HCT116 (cell line): ENCODE results near the gene CHRNB2. TPM values are rescaled to one million over a fixed set of nuclear protein-coding genes. Genes with fewer than 3 reads are reported as not detected.

ENCODE experiments used
- ATAC-seq: fragments of 200-7000 bp; cut with Tn5 transposase; 2 replicates; pipeline ENCODE4 v1.9.1; 2020; ENCODE audit warnings: mild to moderate bottlenecking, moderate library complexity
- BruUV-seq: library from RNA; stranded (reverse); fragments of 400-500 nt; replicated peaks from 2 replicates; lab custom pipeline; 2021; lab: Mats Ljungman, UMichigan
- CTCF ChIA-PET: fragments of 300-600 bp; sonication (Branson Sonifier 250); formaldehyde crosslinking; loops from one replicate; lab custom pipeline; 2021; ENCODE audit warnings: antibody characterized with exemption; lab: Charles Lee
- POLR2A ChIA-PET: fragments of 300-600, 350-600 bp; sonication (Branson Sonifier 250); formaldehyde crosslinking; loops from one replicate; lab custom pipeline; 2021; ENCODE audit warnings: antibody characterized with exemption; lab: Charles Lee
- RAD21 ChIA-PET, 2 experiments: fragments of 300-600 bp; sonication (Branson Sonifier 250); formaldehyde crosslinking; loops; one replicate each; lab custom pipeline; 2023; ENCODE audit warnings: low total read pairs in 2 of 2; ENCODE audit not compliant: uncharacterized antibody in 2 of 2, unreplicated experiment in 2 of 2, low non-redundant PET in 1 of 2; lab: Charles Lee
- DNase-seq: peaks from one replicate; pipeline ENCODE4 v3.0.0-alpha.2; 2010; ENCODE audit warnings: low read depth, low spot score
- H2AFZ ChIP-seq: fragments of 200-600 bp; shearing (Covaris generic), sonication (generic); 2 replicates; pipeline ENCODE4 v1.6.1; 2017; ENCODE audit warnings: low read depth, mixed run types, mixed read lengths, antibody characterized with exemption, low read length; ENCODE audit not compliant: poor library complexity, severe bottlenecking
- H3K27ac ChIP-seq: 2 replicates; pipeline ENCODE4 v1.5.1; 2012; ENCODE audit warnings: low read depth, low read length
- H3K27me3 ChIP-seq: fragments of 200-600 bp; sonication (generic); 2 replicates; pipeline ENCODE4 v1.6.1; 2016; ENCODE audit warnings: mixed run types, low read length, mixed read lengths; ENCODE audit not compliant: insufficient read depth
- H3K36me3 ChIP-seq, 2 experiments: fragments of 200-500 bp in 1 of 2; fragments of 200-600 bp in 1 of 2; sonication (Bioruptor generic) in 1 of 2; sonication (generic) in 1 of 2; 2 replicates each; pipeline versions ENCODE4 v1.5.1 to v1.6.1; 2014 to 2016; ENCODE audit warnings: low read length in 2 of 2, inconsistent platforms in 1 of 2, mixed read lengths in 1 of 2, mixed run types in 1 of 2; ENCODE audit not compliant: insufficient read depth in 2 of 2, control insufficient read depth in 1 of 2
- H3K4me1 ChIP-seq, 2 experiments: fragments of 200-600 bp in 1 of 2; sonication (generic) in 1 of 2; 2 replicates each; pipeline versions ENCODE4 v1.5.1 to v1.6.1; 2012 to 2017; ENCODE audit warnings: low read length in 2 of 2, inconsistent platforms in 1 of 2, mild to moderate bottlenecking in 1 of 2, mixed read lengths in 1 of 2, mixed run types in 1 of 2, moderate library complexity in 1 of 2; ENCODE audit not compliant: insufficient read depth in 2 of 2, control insufficient read depth in 1 of 2
- H3K4me2 ChIP-seq: fragments of 200-600 bp; sonication (generic); 2 replicates; pipeline ENCODE4 v1.6.1; 2017; ENCODE audit warnings: mixed run types, low read length, mixed read lengths
- H3K4me3 ChIP-seq, 2 experiments: fragments of 200-600 bp in 1 of 2; sonication (generic) in 1 of 2; replicated peaks in 1 of 2; 2 replicates each; pipeline ENCODE4 v1.5.1; 2011 to 2016; ENCODE audit warnings: low read length in 2 of 2, control low read depth in 1 of 2, low read depth in 1 of 2, mild to moderate bottlenecking in 1 of 2, mixed read lengths in 1 of 2, mixed run types in 1 of 2
- H3K79me2 ChIP-seq: fragments of 200-600 bp; sonication (generic); 2 replicates; pipeline ENCODE4 v1.6.1; 2017; ENCODE audit warnings: mild to moderate bottlenecking, mixed run types, low read length, moderate library complexity, mixed read lengths; ENCODE audit not compliant: insufficient read depth
- H3K9ac ChIP-seq: fragments of 200-600 bp; sonication (generic); 2 replicates; pipeline ENCODE4 v1.6.1; 2016; ENCODE audit warnings: low read length, mixed read lengths
- H3K9me2 ChIP-seq: fragments of 200-600 bp; sonication (generic), shearing (Covaris generic); 2 replicates; pipeline ENCODE4 v1.6.1; 2017; ENCODE audit warnings: mixed run types, mild to moderate bottlenecking, moderate library complexity; ENCODE audit not compliant: insufficient read depth
- H3K9me3 ChIP-seq, 2 experiments: fragments of 200-500 bp in 1 of 2; fragments of 200-600 bp in 1 of 2; sonication (Bioruptor generic) in 1 of 2; sonication (generic) in 1 of 2; 2 replicates each; pipeline ENCODE4 v1.6.1; 2014 to 2017; ENCODE audit warnings: low read length in 2 of 2, mixed read lengths in 2 of 2, inconsistent platforms in 1 of 2, low read depth in 1 of 2, mild to moderate bottlenecking in 1 of 2, mixed run types in 1 of 2, moderate library complexity in 1 of 2; ENCODE audit not compliant: control insufficient read depth in 1 of 2, insufficient read depth in 1 of 2
- H4K20me1 ChIP-seq: fragments of 200-600 bp; sonication (generic), shearing (Covaris generic); 2 replicates; pipeline ENCODE4 v1.6.1; 2017; ENCODE audit warnings: mixed run types, mild to moderate bottlenecking, moderate library complexity; ENCODE audit not compliant: insufficient read depth
- CBX3 ChIP-seq: IDR thresholded peaks from 2 replicates; pipeline ENCODE4 v1.6.1; 2012; ENCODE audit warnings: low read depth
- CEBPB ChIP-seq: IDR thresholded peaks from 2 replicates; pipeline ENCODE4 v1.6.1; 2012; ENCODE audit warnings: low read depth
- JUND ChIP-seq: IDR thresholded peaks from 2 replicates; pipeline ENCODE4 v1.6.1; 2012
- POLR2AphosphoS5 ChIP-seq: IDR thresholded peaks from 2 replicates; pipeline ENCODE4 v1.6.1; 2011; ENCODE audit warnings: mild to moderate bottlenecking, low read depth, low read length, moderate library complexity
- TCF7L2 ChIP-seq: IDR thresholded peaks from 2 replicates; pipeline ENCODE4 v1.7.0; 2011; ENCODE audit warnings: borderline replicate concordance, inconsistent platforms; ENCODE audit not compliant: insufficient read depth, insufficient read length; ENCODE audit errors: extremely low read depth
- ZNF274 ChIP-seq: fragments of 200-500 bp; sonication (Bioruptor generic); IDR thresholded peaks from 2 replicates; pipeline ENCODE4 v1.6.1; 2014; ENCODE audit warnings: mild to moderate bottlenecking, low read depth, low read length, inconsistent platforms
- intact Hi-C: fragments of 100-400 bp; cut with micrococcal nuclease; formaldehyde crosslinking; loops from 2 replicates; pipeline ENCODE4 v1.10.0; 2022
- total RNA-seq: library from RNA; stranded (reverse); gene quantifications from one replicate; pipeline ENCODE4 v1.2.1, GENCODE V29; 2021; ENCODE audit not compliant: unreplicated experiment
- TF ChIP-seq, protein P1 (sequence below), 3 experiments: fragments of 200-600 bp in 1 of 3; sonication (generic) in 1 of 3; IDR thresholded peaks in 2 of 3; conservative IDR thresholded peaks in 1 of 3; 2 replicates each; pipeline ENCODE4 v1.5.1; 2012 to 2017; ENCODE audit warnings: low read depth in 2 of 3, low read length in 2 of 3, antibody characterized with exemption in 1 of 3, borderline replicate concordance in 1 of 3, control low read depth in 1 of 3, mild to moderate bottlenecking in 1 of 3, mixed read lengths in 1 of 3, mixed run types in 1 of 3, moderate library complexity in 1 of 3; ENCODE audit not compliant: insufficient read depth in 1 of 3

Gene CHRNB2
- total RNA-seq, 1 experiment from 2014 or later: not detected

DNA sequence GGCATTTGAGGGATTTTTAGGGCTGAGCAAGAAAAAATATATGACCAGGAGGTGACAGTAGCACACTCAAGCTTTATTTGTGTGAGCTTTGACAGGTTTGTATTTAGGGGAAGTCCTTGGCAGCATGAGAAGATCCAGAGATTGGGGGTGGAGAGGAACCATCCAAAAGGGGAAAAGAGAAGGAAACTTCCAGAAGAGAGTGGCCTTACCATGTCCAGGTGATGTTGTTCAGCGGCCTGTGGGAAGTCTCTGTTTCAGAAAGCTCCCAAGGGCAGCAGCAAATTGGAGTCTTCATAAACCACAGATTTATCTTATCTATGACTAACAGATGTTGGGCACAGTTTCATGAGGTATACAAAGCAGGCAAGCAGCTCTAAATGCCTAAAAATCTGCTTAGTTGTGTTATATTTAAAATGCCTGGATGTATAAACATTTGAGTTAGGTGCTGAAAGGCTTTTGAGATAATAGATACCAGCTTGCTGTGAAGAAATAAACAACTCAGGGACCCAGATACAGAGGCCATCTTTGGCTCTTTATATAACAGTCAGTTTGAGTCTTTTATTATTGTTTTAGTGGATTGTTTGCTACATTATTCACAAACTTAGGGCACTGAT, 61.6 kb downstream of the CHRNB2 start:
- ATAC-seq (no peak), DNase-seq (no peak)
- RAD21 ChIA-PET: no interaction called here
- Histone ChIP-seq H3K9me2 (no peaks in the 10 kb centered on the region), H4K20me1 (no peaks in the 10 kb centered on the region), H3K27ac (no peak overlapping the region), H3K27me3 (no peaks in the 10 kb centered on the region), H3K9ac (peak overlapping the region; percentile 87; the same call in 1 of the 2 replicates), H3K4me1 (peaks cover 4 to 17% of the 10 kb centered on the region in 2 experiments; a peak in 3 of 4 replicates), H3K4me3 (0 out of 4 replicates have a peak overlapping the region, but pooled peaks of 1 of the 2 experiments have one; percentile 88), H3K4me2 (peak overlapping the region; percentile 86; the same call in 1 of the 2 replicates), H2AFZ (no peak overlapping the region), H3K36me3 (0 out of 4 replicates have a peak, but pooled peaks cover 0 to 4% of the 10 kb centered on the region in 2 experiments), H3K79me2 (peaks cover 35% of the 10 kb centered on the region), H3K9me3 (no peaks in the 10 kb centered on the region)
- no TSS peak for BruUV-seq
- intact Hi-C loops: no loop called here
- TF ChIP-seq, protein P1, sequence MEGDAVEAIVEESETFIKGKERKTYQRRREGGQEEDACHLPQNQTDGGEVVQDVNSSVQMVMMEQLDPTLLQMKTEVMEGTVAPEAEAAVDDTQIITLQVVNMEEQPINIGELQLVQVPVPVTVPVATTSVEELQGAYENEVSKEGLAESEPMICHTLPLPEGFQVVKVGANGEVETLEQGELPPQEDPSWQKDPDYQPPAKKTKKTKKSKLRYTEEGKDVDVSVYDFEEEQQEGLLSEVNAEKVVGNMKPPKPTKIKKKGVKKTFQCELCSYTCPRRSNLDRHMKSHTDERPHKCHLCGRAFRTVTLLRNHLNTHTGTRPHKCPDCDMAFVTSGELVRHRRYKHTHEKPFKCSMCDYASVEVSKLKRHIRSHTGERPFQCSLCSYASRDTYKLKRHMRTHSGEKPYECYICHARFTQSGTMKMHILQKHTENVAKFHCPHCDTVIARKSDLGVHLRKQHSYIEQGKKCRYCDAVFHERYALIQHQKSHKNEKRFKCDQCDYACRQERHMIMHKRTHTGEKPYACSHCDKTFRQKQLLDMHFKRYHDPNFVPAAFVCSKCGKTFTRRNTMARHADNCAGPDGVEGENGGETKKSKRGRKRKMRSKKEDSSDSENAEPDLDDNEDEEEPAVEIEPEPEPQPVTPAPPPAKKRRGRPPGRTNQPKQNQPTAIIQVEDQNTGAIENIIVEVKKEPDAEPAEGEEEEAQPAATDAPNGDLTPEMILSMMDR (IDR thresholded peaks at IDR 0.05 in 2 of 3, conservative IDR thresholded peaks at IDR 0.05 in 1 of 3; ENCODE audit: borderline replicate concordance in 1 of 3, insufficient read depth in 1 of 3, low read depth in 2 of 3, low read length in 2 of 3): no peak
- no peak for TF ChIP-seq TCF7L2
- TF ChIP-seq ZNF274: no peak
- no peak for TF ChIP-seq CEBPB
- no peak for TF ChIP-seq POLR2AphosphoS5
- TF ChIP-seq CBX3: no peak
- no peak for TF ChIP-seq JUND
- POLR2A ChIA-PET: no interaction called here
- CTCF ChIA-PET: no interaction called here

Other genes with a start within 250 kb of the CHRNB2 start
- gene AQP10, start 246.7 kb upstream of the CHRNB2 start, total RNA-seq: not detected
- gene ATP8B2, start 242.3 kb upstream of the CHRNB2 start, total RNA-seq: 22.1 TPM
- 6.8 TPM for gene IL6R, start 162.4 kb upstream of the CHRNB2 start, total RNA-seq
- gene TDRD10, start 65.6 kb upstream of the CHRNB2 start, total RNA-seq: not detected
- gene SHE, start 65.4 kb upstream of the CHRNB2 start, total RNA-seq: not detected
- gene UBE2Q1, start 9.1 kb upstream of the CHRNB2 start, total RNA-seq: 70.9 TPM
- 169 TPM for gene ADAR, start 40.4 kb downstream of the CHRNB2 start, total RNA-seq